ENCODE measurements around the gene SOCS6.

- TF ChIP-seq, protein P1, sequence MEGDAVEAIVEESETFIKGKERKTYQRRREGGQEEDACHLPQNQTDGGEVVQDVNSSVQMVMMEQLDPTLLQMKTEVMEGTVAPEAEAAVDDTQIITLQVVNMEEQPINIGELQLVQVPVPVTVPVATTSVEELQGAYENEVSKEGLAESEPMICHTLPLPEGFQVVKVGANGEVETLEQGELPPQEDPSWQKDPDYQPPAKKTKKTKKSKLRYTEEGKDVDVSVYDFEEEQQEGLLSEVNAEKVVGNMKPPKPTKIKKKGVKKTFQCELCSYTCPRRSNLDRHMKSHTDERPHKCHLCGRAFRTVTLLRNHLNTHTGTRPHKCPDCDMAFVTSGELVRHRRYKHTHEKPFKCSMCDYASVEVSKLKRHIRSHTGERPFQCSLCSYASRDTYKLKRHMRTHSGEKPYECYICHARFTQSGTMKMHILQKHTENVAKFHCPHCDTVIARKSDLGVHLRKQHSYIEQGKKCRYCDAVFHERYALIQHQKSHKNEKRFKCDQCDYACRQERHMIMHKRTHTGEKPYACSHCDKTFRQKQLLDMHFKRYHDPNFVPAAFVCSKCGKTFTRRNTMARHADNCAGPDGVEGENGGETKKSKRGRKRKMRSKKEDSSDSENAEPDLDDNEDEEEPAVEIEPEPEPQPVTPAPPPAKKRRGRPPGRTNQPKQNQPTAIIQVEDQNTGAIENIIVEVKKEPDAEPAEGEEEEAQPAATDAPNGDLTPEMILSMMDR (IDR thresholded peaks at IDR 0.05): no peak
- no peak for TF ChIP-seq POLR2A (IDR thresholded peaks at IDR 0.05)
These were observed 25.5 kb upstream of the SOCS6 start for GRCh38 chr18:70263336-70263735.
